Liver (tissue), 9 donors: ENCODE data around the gene KDM6A. TPM values are rescaled to one million over a fixed set of nuclear protein-coding genes. Genes with fewer than 3 reads are reported as not detected.

Experiments
- DNase-seq: peaks from one replicate; pipeline ENCODE4 v3.0.0-alpha.2; 2017; ENCODE audit warnings: low spot score
- H3K27ac ChIP-seq, 2 donors: one replicate each; pipeline ENCODE4 v1.7.0; 2013; ENCODE audit warnings: inconsistent platforms in 2 of 2, low read length in 2 of 2, control low read depth in 1 of 2, low read depth in 1 of 2, mild to moderate bottlenecking in 1 of 2
- H3K27me3 ChIP-seq, 4 donors: one replicate each; pipeline versions ENCODE4 v1.6.1 to v1.7.0; 2013; ENCODE audit warnings: low read length in 3 of 4, inconsistent platforms in 1 of 4, mild to moderate bottlenecking in 1 of 4, moderate library complexity in 1 of 4; ENCODE audit not compliant: control insufficient read depth in 4 of 4, insufficient read depth in 4 of 4
- H3K36me3 ChIP-seq, 4 donors: one replicate each; pipeline versions ENCODE4 v1.6.1 to v1.7.0; 2013; ENCODE audit warnings: low read length in 3 of 4, mild to moderate bottlenecking in 3 of 4, low read depth in 1 of 4, moderate library complexity in 1 of 4; ENCODE audit not compliant: control insufficient read depth in 4 of 4, insufficient read depth in 3 of 4
- H3K4me1 ChIP-seq, 4 donors: one replicate each; pipeline versions ENCODE4 v1.6.1 to v1.7.0; 2013; ENCODE audit warnings: low read length in 3 of 4, mild to moderate bottlenecking in 3 of 4, moderate library complexity in 1 of 4; ENCODE audit not compliant: control insufficient read depth in 4 of 4, insufficient read depth in 4 of 4
- H3K4me3 ChIP-seq, 3 donors: one replicate each; pipeline versions ENCODE4 v1.6.1 to v1.7.0; 2013; ENCODE audit warnings: low read length in 3 of 3, control low read depth in 1 of 3, low read depth in 1 of 3, mild to moderate bottlenecking in 1 of 3
- H3K9ac ChIP-seq, 2 donors: one replicate each; pipeline ENCODE4 v1.7.0; 2013; ENCODE audit warnings: low read length in 2 of 2, mild to moderate bottlenecking in 2 of 2, moderate library complexity in 2 of 2, control low read depth in 1 of 2, low read depth in 1 of 2
- H3K9me3 ChIP-seq, 4 donors: one replicate each; pipeline versions ENCODE4 v1.6.1 to v1.7.0; 2013; ENCODE audit warnings: low read length in 3 of 4; ENCODE audit not compliant: control insufficient read depth in 4 of 4
- ATF3 ChIP-seq: IDR thresholded peaks from 2 replicates; pipeline ENCODE4 v1.6.1; 2016; ENCODE audit warnings: antibody characterized with exemption
- CTCF ChIP-seq: fragments of 150-350 bp; IDR thresholded peaks from 2 replicates; pipeline ENCODE4 v1.5.1; 2017; ENCODE audit warnings: improper control_type of control experiment, low read depth, low read length; ENCODE audit not compliant: missing input control
- EGR1 ChIP-seq, 2 donors: IDR thresholded peaks; 2 replicates each; pipeline ENCODE4 v1.6.1; 2016 to 2018; ENCODE audit warnings: antibody characterized with exemption in 2 of 2, low read depth in 2 of 2
- FOXA2 ChIP-seq: IDR thresholded peaks from 2 replicates; pipeline ENCODE4 v1.6.1; 2016; ENCODE audit warnings: antibody characterized with exemption
- GABPA ChIP-seq, 2 donors: IDR thresholded peaks in 1 of 2; conservative IDR thresholded peaks in 1 of 2; 2 replicates each; pipeline ENCODE4 v1.6.1; 2016; ENCODE audit warnings: antibody characterized with exemption in 2 of 2, mild to moderate bottlenecking in 1 of 2, moderate library complexity in 1 of 2
- HNF4A ChIP-seq, 2 donors: conservative IDR thresholded peaks; 2 replicates each; pipeline ENCODE4 v1.6.1; 2016; ENCODE audit warnings: antibody characterized with exemption in 2 of 2, mild to moderate bottlenecking in 2 of 2
- HNF4G ChIP-seq: IDR thresholded peaks from 2 replicates; pipeline ENCODE4 v1.6.1; 2016; ENCODE audit warnings: antibody characterized with exemption
- MAX ChIP-seq: IDR thresholded peaks from 2 replicates; pipeline ENCODE4 v1.6.1; 2016; ENCODE audit warnings: antibody characterized with exemption
- NR2F2 ChIP-seq: IDR thresholded peaks from 2 replicates; pipeline ENCODE4 v1.6.1; 2016; ENCODE audit warnings: antibody characterized with exemption
- RAD21 ChIP-seq, 2 donors: IDR thresholded peaks; 2 replicates each; pipeline ENCODE4 v1.6.1; 2016; ENCODE audit warnings: antibody characterized with exemption in 2 of 2, mild to moderate bottlenecking in 2 of 2
- REST ChIP-seq: IDR thresholded peaks from 2 replicates; pipeline ENCODE4 v1.6.1; 2016; ENCODE audit warnings: antibody characterized with exemption, mild to moderate bottlenecking
- RXRA ChIP-seq, 2 donors: IDR thresholded peaks; 2 replicates each; pipeline ENCODE4 v1.6.1; 2017 to 2018; ENCODE audit warnings: antibody characterized with exemption in 2 of 2, mild to moderate bottlenecking in 1 of 2
- TAF1 ChIP-seq: conservative IDR thresholded peaks from 2 replicates; pipeline ENCODE4 v1.6.1; 2016; ENCODE audit warnings: antibody characterized with exemption, mild to moderate bottlenecking
- YY1 ChIP-seq: IDR thresholded peaks from 2 replicates; pipeline ENCODE4 v1.6.1; 2016; ENCODE audit warnings: antibody characterized with exemption, mild to moderate bottlenecking
- ZBTB33 ChIP-seq: IDR thresholded peaks from 2 replicates; pipeline ENCODE4 v1.6.1; 2016; ENCODE audit warnings: antibody characterized with exemption
- WGBS: extraction: QIAGEN DNeasy Blood & Tissue Kit; methylation state at CpG from one replicate; pipeline ENCODE4 v1.1.7; 2013; 5-methylcytosine and 5-hydroxymethylcytosine counted together
- polyA plus RNA-seq, 2 donors: library from polyadenylated mRNA; stranded (reverse) in 1 of 2; unstranded in 1 of 2; fragments of 200-250 nt in 1 of 2; fragments of >200 nt in 1 of 2; fragmentation: Nextera tagmentation in 1 of 2; extraction: Ambion mirVana in 1 of 2; gene quantifications; one replicate each; pipeline versions ENCODE4 v1.2.1 to v1.2.3, GENCODE V29; 2013 to 2015
- total RNA-seq, 2 donors: library from RNA; depleted of rRNA; stranded (reverse); fragments of >200 nt; gene quantifications; one replicate each; pipeline ENCODE4 v1.2.3, GENCODE V29; 2014
- donor health status: healthy.
- donor health status: healthy.
- donor health status: healthy.
- donor health status: healthy.
- donor health status: healthy.

KDM6A gene
- total and polyA plus RNA-seq, 4 donors = 5.3 to 30.2 (median 18.2) TPM

GRCh38 chrX:44951572-44952067, 78.6 kb downstream of the KDM6A start:
- DNase-seq = no peak
- WGBS = 59% methylated on average over 2 of the region's 2 CpGs
- Histone ChIP-seq H3K9ac (no peak overlapping the region), H3K4me3 (no peak overlapping the region), H3K27me3 (no peaks in the 10 kb centered on the region), H3K9me3 (no peaks in the 10 kb centered on the region), H3K4me1 (peaks cover 6 to 18% (median 14%) of the 10 kb centered on the region in 4 donors), H3K36me3 (no peaks in the 10 kb centered on the region), H3K27ac (no peak overlapping the region)
- TF ChIP-seq MAX (no peak), EGR1 (IDR thresholded peaks at IDR 0.05; ENCODE audit: low read depth in 2 of 2) (no peak), TAF1 (no peak), ATF3 (no peak), ZBTB33 (no peak)

GRCh38 chrX:44952329-44953027, 79.5 kb downstream of the KDM6A start:
- H3K27ac ChIP-seq = no peak overlapping the region
- no peak overlapping the region for H3K9ac ChIP-seq
- no peak for TF ChIP-seq CTCF
- TF ChIP-seq ZBTB33 = no peak
- TF ChIP-seq YY1 = no peak
- no peak for TF ChIP-seq HNF4G
- TF ChIP-seq MAX = no peak
- TF ChIP-seq RXRA (IDR thresholded peaks at IDR 0.05) = no peak
- no peak for TF ChIP-seq GABPA (IDR thresholded peaks at IDR 0.05 in 1 of 2, conservative IDR thresholded peaks at IDR 0.05 in 1 of 2)
- no peak for TF ChIP-seq REST
- no peak for TF ChIP-seq EGR1 (IDR thresholded peaks at IDR 0.05; ENCODE audit: low read depth in 2 of 2)
- TF ChIP-seq NR2F2 = no peak
- TF ChIP-seq HNF4A (conservative IDR thresholded peaks at IDR 0.05) = no peak
- TF ChIP-seq ATF3 = no peak
- TF ChIP-seq FOXA2 = no peak
- no peak for TF ChIP-seq TAF1
- TF ChIP-seq RAD21 (IDR thresholded peaks at IDR 0.05) = no peak
- H3K27me3 ChIP-seq = no peaks in the 10 kb centered on the region
- H3K4me3 ChIP-seq = no peak overlapping the region
- peaks cover 6 to 18% (median 14%) of the 10 kb centered on the region in 4 donors for H3K4me1 ChIP-seq
- no peak for DNase-seq
- no peaks in the 10 kb centered on the region for H3K9me3 ChIP-seq
- no peaks in the 10 kb centered on the region for H3K36me3 ChIP-seq
- 97% methylated on average over 19 of the region's 19 CpGs for WGBS
